ENCODE measurements around the gene PTPRM.

The PTPRM gene

GRCh38 chr18:7873316-7873715 lies 306.2 kb downstream of the PTPRM start:
- no peak for DNase-seq

- DNase-seq, result no peak
Measured at GRCh38 chr18:7876354-7877104, 309.4 kb downstream of the PTPRM start.

GRCh38 chr18:7877609-7878008 lies 310.5 kb downstream of the PTPRM start:
- no peak for DNase-seq

- no peak for DNase-seq
Measured at GRCh38 chr18:7878265-7879211, 311.4 kb downstream of the PTPRM start.

GRCh38 chr18:7879717-7880116 lies 312.6 kb downstream of the PTPRM start:
- no peak for DNase-seq

GRCh38 chr18:7885865-7886264 lies 318.7 kb downstream of the PTPRM start:
- DNase-seq, result no peak

GRCh38 chr18:7886436-7886835 lies 319.3 kb downstream of the PTPRM start:
- DNase-seq, result no peak

GRCh38 chr18:7889515-7889914 lies 322.4 kb downstream of the PTPRM start:
- DNase-seq, result no peak

GRCh38 chr18:7890075-7890474 lies 323.0 kb downstream of the PTPRM start:
- no peak for DNase-seq

GRCh38 chr18:7892556-7892955 lies 325.4 kb downstream of the PTPRM start:
- no peak for DNase-seq

GRCh38 chr18:7894592-7894991 lies 327.5 kb downstream of the PTPRM start:
- no peak for DNase-seq

- DNase-seq, result no peak
Measured at GRCh38 chr18:7895346-7895745, 328.2 kb downstream of the PTPRM start.

GRCh38 chr18:7896161-7896560 lies 329.0 kb downstream of the PTPRM start:
- DNase-seq, result no peak

GRCh38 chr18:7896805-7897518 lies 329.8 kb downstream of the PTPRM start:
- no peak for DNase-seq

GRCh38 chr18:7898181-7898580 lies 331.1 kb downstream of the PTPRM start:
- DNase-seq, result no peak

GRCh38 chr18:7899078-7899477 lies 332.0 kb downstream of the PTPRM start:
- no peak for DNase-seq

GRCh38 chr18:7900091-7900490 lies 333.0 kb downstream of the PTPRM start:
- DNase-seq, result no peak

GRCh38 chr18:7901657-7902056 lies 334.5 kb downstream of the PTPRM start:
- no peak for DNase-seq

- DNase-seq, result no peak
Measured at GRCh38 chr18:7902399-7902839, 335.3 kb downstream of the PTPRM start.

- no peak for DNase-seq
Measured at GRCh38 chr18:7904529-7904928, 337.4 kb downstream of the PTPRM start.

GRCh38 chr18:7908681-7909299 lies 341.7 kb downstream of the PTPRM start:
- no peak for DNase-seq

- no peak for DNase-seq
Measured at GRCh38 chr18:7914834-7915670, 347.9 kb downstream of the PTPRM start.
